GM19372 (cell line): ENCODE measurements around the gene SOX21.
"Not testable (repeated sequence)": the region's sequence is repeated elsewhere in the genome, so short reads cannot be mapped to it uniquely, and the experiment has no call there.

ENCODE experiments used
- ATAC-seq: cut with Tn5 transposase; IDR thresholded peaks from one replicate; pipeline ENCODE4 v1.9.1; 2021; ENCODE audit warnings: mild to moderate bottlenecking, low read depth, moderate library complexity; ENCODE audit not compliant: unreplicated experiment

Gene SOX21

GRCh38 chr13:94712287-94712811 is at the start of gene SOX21:
Gene SOX21, minus strand, starts transcription at chr13:94712545. Its CDS starts 496 bp downstream, at chr13:94712049.
- no peak for ATAC-seq

GRCh38 chr13:94761407-94761806 is 49.1 kb upstream of the SOX21 start:
- ATAC-seq = no peak

- no peak for ATAC-seq
These were observed 46.9 kb upstream of the SOX21 start for GRCh38 chr13:94759120-94759728.

- ATAC-seq = no peak
These were observed 46.2 kb upstream of the SOX21 start for GRCh38 chr13:94758436-94758960.

- ATAC-seq = no peak
These were observed 41.0 kb upstream of the SOX21 start for GRCh38 chr13:94753327-94753726.

GRCh38 chr13:94749162-94749561 is 36.8 kb upstream of the SOX21 start:
- no peak for ATAC-seq

GRCh38 chr13:94739235-94739634 is 26.9 kb upstream of the SOX21 start:
- ATAC-seq = no peak

- ATAC-seq = no peak
These were observed 18.7 kb upstream of the SOX21 start for GRCh38 chr13:94731028-94731427.

- ATAC-seq = not testable (repeated sequence)
These were observed 17.6 kb upstream of the SOX21 start for GRCh38 chr13:94729941-94730340.

- no peak for ATAC-seq
These were observed 14.1 kb upstream of the SOX21 start for GRCh38 chr13:94726425-94726824.

- no peak for ATAC-seq
These were observed 10.4 kb upstream of the SOX21 start for GRCh38 chr13:94722609-94723345.

GRCh38 chr13:94718697-94719096 is 6.4 kb upstream of the SOX21 start:
- ATAC-seq = not testable (repeated sequence)

- no peak for ATAC-seq
These were observed 5.6 kb upstream of the SOX21 start for GRCh38 chr13:94717916-94718315.

GRCh38 chr13:94716016-94716415 is 3.7 kb upstream of the SOX21 start:
- ATAC-seq = no peak

- no peak for ATAC-seq
These were observed 1.3 kb upstream of the SOX21 start for GRCh38 chr13:94713561-94714182.

- no peak for ATAC-seq
These were observed 641 bp upstream of the SOX21 start for GRCh38 chr13:94712812-94713560.

- peak; percentile 28 for ATAC-seq
These were observed 621 bp downstream of the SOX21 start for GRCh38 chr13:94711561-94712286.

- peak; percentile 40 for ATAC-seq
These were observed 1.3 kb downstream of the SOX21 start for GRCh38 chr13:94710881-94711560.

- no peak for ATAC-seq
These were observed 2.1 kb downstream of the SOX21 start for GRCh38 chr13:94710065-94710781.
